ENCODE measurements around the gene PPT2.
"Not testable (repeated sequence)": the region's sequence is repeated elsewhere in the genome, so short reads cannot be mapped to it uniquely, and the experiment has no call there.

Gene PPT2

GRCh38 chr6:32177788-32178546, 24.0 kb downstream of the PPT2 start, which contains the start of gene RNF5:
Gene RNF5 (plus strand): TSS chr6:32178405. CDS start chr6:32178512, 107 bp downstream.
- DNase-seq = peak; percentile 100

- peak; percentile 30 for DNase-seq
Measured at GRCh38 chr6:32178547-32179440, 24.9 kb downstream of the PPT2 start.

GRCh38 chr6:32179766-32180405, 25.9 kb downstream of the PPT2 start:
- DNase-seq = no peak

- DNase-seq = no peak
Measured at GRCh38 chr6:32181148-32181702, 27.3 kb downstream of the PPT2 start.

- no peak for DNase-seq
Measured at GRCh38 chr6:32181915-32182529, 28.1 kb downstream of the PPT2 start.

GRCh38 chr6:32182555-32182981, 28.6 kb downstream of the PPT2 start:
- no peak for DNase-seq

- no peak for DNase-seq
Measured at GRCh38 chr6:32183030-32183429, 29.1 kb downstream of the PPT2 start.

- DNase-seq = no peak
Measured at GRCh38 chr6:32183483-32184083, 29.6 kb downstream of the PPT2 start.

- no peak for DNase-seq
Measured at GRCh38 chr6:32184084-32184640, 30.2 kb downstream of the PPT2 start, which contains the start of gene AGER. Gene AGER (minus strand): TSS chr6:32184253. CDS start chr6:32184222, 31 bp downstream.

GRCh38 chr6:32185681-32186131, 31.8 kb downstream of the PPT2 start:
- not testable (repeated sequence) for DNase-seq

GRCh38 chr6:32186151-32186840, 32.4 kb downstream of the PPT2 start:
- DNase-seq = not testable (repeated sequence)

- no peak for DNase-seq
Measured at GRCh38 chr6:32187009-32187709, 33.2 kb downstream of the PPT2 start.

- DNase-seq = not testable (repeated sequence)
Measured at GRCh38 chr6:32187725-32188380, 33.9 kb downstream of the PPT2 start.

GRCh38 chr6:32188381-32189068, 34.6 kb downstream of the PPT2 start:
- DNase-seq = no peak

GRCh38 chr6:32189069-32189741, 35.3 kb downstream of the PPT2 start:
- DNase-seq = no peak

- no peak for DNase-seq
Measured at GRCh38 chr6:32189742-32190053, 35.8 kb downstream of the PPT2 start.

- DNase-seq = peak; percentile 88
Measured at GRCh38 chr6:32190054-32190851, 36.3 kb downstream of the PPT2 start, which contains the start of gene PBX2. Gene PBX2 (minus strand): TSS chr6:32190202. CDS start chr6:32189915, 287 bp downstream.
